DMS153 (cell line): ENCODE measurements around the gene KCTD19.

ENCODE experiments used
- DNase-seq: peaks from one replicate; lab custom pipeline; 2025; lab: John Stamatoyannopoulos, UW

KCTD19 gene

DNA sequence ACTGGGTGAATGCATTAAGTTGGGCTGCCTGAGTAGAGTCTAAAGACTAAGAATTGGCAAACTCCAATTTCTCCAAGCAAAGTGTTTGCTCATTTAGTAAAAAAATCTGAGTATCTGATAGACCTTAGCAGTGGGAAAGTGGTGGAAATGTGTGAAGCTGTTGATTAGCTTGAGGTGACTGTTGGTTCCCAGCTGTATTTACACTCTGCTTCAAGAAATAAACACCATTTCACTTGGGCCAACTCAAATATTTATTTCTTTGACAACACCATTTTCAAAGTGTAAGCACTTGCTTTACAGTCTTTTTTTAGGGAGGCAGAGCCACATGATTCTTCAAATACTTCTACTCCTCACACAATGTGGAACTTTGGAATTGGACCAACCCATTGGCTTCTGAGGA lies 8.7 kb downstream of the KCTD19 start:
- no peak for DNase-seq

DNA sequence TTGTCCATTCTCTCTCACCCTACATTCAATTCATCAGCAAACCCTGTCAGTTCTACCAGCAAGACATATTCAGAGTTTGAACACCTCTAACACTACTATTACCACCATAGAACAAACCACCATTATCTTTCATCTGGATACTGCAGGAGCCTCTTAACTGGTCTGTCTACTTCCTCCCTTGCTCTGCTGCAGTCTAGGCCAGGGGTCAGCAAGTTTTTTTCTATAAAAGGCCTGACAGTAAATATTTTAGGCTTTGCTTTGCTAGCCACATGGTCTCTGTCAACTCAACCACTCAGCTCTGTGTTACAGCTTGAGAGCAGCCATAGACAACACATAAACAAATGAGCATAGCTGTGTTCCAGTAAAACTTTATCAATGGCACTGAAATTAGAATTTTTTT lies 13.8 kb downstream of the KCTD19 start:
- no peak for DNase-seq

DNA sequence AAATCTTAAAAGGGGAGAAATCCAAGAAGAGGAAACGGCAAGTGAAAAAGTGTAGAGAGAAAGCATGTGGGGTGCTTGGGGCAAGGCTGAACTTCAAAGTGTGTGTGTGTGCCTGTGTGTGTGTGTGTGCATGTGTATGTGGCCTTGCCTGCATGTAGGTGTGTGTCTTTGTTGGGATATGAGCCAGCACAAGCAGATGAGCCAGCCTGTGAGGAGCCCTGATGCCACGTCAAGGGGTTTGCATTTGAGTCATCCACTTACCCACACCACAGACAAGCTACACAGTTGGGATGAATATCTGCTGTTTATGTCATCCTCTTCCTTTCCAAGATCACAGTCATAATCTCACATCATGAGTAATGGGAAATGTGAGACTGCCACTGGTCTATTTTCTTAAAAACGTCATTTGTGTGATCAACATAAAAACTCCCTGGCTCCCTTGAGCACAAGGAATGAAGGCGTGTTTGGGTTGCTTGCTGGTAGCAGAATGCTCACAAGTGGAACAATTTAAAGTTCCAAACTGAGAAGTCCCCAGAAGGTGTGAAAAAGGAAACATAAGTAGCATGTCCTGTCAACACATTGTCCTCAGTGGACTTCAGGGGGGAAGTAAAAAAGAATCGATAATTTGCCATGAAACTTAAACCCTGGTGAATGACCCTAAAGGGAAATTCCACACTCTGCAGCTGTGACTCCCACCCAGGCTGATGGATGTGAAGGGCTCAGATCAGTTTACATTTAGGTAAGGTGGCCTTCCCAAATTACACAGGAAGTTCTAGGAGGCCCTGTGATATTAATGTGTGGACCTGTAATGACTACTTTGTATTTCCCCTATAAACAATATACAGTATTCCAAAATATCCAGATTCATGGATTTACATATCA lies 14.7 kb downstream of the KCTD19 start:
- DNase-seq = no peak

DNA sequence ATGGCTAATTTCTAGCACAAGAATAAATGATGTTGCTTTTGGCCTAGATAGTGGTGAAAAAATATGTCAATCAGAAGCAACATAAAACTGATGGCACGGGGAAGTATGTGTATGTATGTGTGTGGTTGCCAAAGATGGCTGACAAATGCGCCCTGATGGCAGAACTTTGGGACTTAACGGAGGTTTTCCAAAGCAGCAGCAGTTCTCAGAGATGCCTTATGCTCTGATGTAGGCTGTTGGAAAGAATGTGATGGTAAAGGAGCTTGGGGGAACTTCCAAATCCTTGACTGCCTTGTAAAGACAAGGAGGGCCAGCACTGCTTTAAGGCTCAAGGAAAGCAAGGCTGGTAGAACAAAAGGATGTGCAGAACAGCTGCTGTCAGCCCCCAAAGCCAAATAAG lies 16.0 kb downstream of the KCTD19 start:
- no peak for DNase-seq

DNA sequence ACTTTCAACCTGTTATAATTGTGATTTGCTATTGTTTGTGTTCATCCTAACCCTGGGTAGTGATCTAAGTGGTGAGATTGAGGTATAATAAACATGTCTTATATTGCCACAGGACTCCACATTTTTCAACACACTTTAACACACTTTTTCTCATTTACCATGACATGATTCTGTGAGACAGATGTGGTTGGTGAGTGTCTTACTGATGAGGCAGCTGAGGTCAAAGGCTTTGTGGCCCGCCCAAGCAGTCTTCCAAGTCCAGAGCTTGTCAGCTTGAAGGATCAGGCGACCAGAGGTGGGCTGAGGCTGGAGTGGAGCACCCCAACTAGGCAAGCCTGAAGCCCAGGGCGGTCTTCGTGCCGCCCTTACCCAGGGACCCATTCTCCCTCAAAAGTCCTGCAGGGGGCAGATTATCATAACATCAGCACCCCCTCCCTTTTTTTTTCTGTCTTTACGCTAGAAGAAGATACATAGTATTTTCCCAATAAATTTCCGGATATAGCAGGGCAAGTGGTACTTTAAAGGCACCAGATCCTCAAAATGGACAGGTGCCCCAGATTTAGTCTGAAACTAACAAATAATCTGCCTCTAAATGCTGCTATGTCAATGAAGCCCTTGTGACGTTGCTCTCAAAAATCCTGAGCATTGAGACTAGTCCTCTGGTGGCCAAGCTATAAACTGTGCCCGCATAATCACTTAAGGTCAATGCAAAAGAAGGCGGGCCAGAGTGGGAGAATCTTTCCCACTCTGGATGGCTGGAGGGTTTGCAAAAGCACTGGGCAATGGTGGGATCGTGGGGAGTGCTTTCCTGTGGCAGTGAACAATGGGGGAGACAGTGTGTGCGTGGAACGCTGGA lies 21.1 kb downstream of the KCTD19 start:
- no peak for DNase-seq

DNA sequence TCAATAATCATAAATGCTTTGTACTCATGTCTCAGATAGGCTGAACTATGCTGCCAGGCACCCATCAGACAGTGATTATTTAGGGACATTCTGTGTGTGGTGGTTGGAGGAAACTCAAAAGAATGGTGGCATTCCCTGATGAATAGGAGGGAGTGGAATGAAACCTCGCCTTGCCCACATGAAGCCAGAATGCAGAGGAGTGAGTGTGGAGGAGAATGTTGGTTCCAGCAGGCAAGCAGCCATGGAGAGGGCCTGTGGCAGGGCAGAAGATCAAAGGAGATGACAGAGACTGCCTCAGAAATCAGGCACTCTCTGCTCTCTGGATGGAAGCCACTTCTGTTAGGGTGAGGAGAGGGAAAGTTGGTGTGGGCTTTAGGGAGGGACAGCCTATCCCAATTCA lies 22.5 kb downstream of the KCTD19 start:
- DNase-seq = no peak

DNA sequence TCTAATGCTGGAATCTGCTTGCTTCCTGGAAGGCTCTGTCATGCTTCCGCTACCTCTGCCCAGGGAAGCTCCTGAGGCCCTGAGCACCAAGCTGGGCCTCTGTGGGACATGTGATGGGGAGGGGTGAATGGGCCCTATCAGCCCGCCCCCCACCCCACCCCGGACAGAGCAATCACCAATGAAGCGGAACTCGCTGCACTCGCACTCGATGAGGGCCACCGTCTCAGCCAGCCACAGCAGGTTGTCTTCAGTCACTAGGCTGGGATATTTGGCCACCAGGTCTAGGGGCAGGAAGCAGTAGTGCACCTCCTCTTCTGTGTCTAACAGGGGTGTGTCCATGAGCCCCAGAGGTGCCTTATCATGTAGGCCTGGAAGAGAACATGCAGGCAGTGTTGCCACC lies 23.6 kb downstream of the KCTD19 start:
- DNase-seq = no peak

DNA sequence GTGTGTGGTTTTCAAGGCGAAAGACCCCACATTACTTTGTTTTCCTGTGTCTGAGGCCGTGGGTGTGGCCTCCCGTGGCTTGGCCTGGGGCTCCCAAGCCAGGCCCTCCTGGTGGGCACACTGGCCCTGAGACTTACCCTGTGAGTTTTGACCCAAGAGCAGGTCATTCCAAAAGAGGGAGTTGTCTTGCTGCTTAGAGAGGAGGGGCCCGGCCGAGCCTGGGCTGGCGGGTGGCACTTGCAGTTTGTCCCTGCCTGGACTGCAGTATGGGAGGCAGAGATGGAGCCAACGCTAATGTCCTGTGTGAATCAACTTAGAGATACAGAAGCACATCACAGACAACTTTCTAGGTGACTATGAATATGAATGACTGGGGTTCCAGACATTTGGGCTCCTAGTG lies 24.5 kb downstream of the KCTD19 start:
- DNase-seq = no peak

DNA sequence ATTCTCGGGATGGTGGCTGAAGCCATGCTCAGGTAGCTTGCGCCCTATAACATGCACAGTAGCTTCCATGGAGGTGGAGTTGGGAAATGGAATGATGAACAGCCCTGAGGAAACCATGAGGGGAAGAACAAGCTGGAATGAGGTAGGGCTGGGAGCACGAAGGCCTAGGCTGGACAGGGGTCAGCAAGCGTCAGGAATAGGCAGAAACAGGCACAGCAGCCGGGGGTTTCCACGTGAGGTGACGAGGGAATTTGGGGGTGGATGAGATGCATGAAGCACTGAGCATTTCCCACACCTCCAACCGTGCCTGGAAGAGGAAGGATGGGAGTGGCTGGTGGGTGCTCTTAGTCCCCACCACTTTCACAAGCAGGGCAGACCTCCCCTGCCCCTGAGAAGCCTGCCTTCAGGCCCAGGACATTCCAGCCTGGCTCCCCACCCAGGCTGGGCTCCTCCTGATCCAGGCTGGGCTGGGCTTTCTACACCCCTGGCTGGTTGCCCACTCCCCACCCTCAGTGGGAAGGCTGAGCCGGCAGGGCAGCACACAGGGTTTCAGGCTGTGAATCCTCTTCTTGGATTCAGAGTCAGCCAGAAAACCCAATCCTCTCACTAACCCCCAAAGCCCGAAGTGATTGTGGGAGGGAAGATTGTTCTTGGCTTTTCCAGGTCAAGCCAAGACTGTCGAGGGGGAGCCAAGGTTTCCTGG lies 25.3 kb downstream of the KCTD19 start:
- DNase-seq = no peak

DNA sequence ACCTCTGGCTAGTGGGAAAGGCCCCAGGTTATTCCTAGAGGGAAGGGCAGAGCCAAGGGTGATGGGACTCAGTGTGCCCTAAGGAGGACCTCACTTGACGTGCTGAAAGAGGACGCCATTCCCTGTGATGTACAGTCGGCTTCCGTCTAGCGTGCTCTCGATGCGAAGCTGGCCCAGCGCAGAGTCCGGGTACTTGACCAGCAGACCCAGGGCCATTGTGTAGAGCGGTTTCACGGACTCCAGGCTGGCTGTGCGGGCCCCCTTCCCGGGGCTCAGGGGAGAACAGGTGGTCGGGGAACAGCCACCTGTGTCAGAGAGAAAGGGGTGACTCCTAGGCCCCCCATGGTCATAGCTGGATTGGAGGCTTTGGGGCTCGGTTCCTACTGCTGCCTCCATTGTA lies 27.3 kb downstream of the KCTD19 start:
- DNase-seq = no peak

DNA sequence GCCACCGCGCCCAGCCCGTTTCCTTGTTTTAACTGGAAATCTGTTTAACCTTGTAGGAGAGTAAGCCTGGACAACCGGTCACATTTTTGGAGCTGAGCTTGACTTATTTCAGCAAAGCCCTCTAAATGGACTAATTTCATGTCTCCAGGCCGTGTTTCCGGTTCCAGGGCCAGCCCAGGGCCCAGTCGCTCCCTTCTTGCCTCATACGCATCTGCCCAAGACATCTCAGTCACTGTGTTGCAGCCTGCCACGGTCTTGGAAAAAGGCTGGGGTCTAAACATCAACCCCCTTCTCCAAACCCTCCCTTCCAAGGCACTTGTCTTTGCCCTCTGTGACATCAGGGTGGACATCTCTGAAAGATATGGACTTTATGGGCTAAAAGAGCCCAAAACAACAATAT lies 28.3 kb downstream of the KCTD19 start:
- no peak for DNase-seq

DNA sequence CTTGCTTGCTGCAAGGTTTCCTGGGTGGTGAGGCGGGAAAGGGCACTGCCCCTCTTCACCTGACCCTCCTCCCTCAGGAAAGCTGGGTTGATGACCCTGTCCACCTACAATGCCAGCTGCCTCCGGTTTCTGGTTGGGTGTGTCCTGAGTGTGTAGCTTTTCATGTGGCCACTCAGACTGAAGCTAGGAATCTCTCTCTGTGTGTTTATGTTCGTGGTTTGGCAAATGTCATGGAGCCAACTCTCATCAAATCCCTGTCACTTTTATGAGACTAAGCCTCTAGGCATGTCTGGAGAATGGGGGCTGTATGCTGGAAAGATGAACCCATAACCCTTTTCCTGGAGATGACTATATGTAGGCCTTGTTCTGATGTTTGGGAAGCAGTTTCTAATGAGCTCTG lies 30.1 kb downstream of the KCTD19 start:
- no peak for DNase-seq

DNA sequence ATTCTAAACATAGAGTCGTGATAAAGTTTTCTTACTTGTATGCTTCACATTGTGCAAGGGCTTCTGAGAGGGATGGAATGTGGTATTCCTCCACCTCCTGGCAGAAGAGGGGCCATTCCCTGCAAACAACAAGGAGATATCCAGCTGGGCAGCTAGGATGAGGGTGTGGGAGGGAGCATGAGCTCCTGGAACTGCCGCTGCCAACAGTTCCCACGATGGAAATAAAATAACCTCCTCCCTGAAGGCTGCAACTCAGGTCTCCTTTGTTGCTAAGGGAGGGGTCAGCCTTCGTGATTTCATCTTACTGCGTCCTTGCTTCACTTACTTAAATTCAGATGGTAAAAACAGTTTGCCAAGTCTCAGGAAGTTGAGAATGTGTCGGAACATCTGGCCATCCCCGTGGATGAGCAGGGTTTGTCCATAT lies 31.6 kb downstream of the KCTD19 start:
- DNase-seq = no peak

DNA sequence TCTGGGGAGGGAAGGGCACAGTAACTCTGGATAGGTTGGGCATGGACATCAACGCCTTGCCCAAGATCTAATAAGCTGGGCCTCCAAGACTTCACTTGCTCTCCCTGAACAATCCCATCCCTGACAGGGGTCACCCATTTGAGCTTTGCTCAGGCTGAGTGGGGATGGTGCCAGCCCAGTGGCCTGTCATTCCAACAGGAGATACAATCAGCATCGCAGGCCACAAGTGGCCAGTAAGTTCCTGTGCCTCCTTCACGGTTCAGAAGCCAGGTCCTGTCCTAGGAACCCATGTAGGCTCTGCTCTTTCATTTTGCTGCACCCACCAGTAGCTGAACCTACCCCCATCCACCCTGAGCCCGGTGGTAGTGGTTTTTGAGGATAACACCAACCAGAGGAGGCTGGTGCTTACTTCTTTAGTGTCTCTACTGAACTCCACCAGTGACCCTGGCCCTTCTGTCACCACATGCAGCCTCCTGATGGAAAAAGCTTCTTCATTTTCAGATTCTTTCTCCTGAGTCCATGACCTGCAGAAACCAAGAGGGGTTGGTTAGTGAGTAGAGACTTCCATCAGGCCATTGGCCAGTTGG lies 32.3 kb downstream of the KCTD19 start:
- no peak for DNase-seq

DNA sequence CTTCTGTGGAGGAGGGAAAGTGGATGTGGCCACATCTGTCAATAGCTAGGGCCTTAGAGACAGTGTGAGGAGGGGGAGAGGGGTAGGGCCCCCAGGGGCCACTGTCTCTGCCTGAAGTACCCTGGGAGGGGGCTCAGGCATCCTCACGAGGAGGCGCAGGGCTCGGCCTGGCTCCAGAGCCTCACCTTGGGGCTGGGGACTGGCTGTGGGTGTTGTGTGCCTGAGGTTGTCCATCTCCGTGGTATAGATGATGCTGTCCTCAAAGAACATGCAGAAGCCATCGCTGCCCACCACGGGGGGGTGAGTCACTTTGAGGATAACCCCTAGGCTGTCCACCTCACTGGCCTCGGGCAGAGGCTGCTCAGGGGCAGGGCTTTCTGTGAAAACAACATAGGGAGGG lies 35.1 kb downstream of the KCTD19 start:
- DNase-seq = no peak

DNA sequence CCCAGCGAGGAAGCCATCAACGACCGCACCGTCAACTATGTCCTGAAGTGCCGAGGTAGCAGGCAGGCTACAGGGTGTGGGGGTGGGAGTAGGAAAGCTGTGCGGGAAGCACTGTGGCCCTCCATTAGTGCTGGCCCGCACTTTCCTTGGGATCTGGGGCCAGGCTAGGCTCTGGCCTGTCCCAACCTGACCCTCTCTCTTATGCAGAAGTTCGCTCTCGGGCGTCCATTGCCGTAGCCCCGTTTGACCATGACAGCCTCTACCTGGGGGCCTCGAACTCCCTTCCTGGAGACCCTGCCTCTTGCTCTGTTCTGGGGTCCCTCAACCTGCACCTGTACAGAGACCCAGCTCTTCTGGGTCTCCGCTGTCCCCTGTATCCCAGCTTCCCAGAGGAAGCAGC lies 38.6 kb downstream of the KCTD19 start:
- no peak for DNase-seq

DNA sequence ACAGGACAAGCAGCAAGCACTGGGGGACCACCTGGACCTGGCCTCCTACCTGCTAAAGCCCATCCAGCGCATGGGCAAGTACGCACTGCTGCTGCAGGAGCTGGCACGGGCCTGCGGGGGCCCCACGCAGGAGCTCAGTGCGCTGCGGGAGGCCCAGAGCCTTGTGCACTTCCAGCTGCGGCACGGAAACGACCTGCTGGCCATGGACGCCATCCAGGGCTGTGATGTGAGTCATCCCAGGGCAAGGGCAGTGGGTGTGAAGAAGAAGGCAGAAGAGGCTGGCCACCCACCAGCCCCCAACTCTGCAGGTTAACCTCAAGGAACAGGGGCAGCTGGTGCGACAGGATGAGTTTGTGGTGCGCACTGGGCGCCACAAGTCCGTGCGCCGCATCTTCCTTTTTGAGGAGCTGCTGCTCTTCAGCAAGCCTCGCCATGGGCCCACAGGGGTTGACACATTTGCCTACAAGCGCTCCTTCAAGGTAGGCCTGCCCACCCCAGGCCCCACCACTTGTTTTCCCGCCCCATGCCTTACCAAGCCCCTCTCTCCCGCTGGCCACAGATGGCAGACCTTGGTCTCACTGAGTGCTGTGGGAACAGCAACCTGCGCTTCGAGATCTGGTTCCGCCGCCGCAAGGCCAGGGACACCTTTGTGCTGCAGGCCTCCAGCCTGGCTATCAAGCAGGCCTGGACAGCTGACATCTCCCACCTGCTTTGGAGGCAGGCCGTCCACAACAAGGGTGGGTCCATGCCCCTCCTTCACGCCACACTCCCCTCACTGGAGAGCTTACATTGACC lies 39.9 kb downstream of the KCTD19 start:
- no peak for DNase-seq

DNA sequence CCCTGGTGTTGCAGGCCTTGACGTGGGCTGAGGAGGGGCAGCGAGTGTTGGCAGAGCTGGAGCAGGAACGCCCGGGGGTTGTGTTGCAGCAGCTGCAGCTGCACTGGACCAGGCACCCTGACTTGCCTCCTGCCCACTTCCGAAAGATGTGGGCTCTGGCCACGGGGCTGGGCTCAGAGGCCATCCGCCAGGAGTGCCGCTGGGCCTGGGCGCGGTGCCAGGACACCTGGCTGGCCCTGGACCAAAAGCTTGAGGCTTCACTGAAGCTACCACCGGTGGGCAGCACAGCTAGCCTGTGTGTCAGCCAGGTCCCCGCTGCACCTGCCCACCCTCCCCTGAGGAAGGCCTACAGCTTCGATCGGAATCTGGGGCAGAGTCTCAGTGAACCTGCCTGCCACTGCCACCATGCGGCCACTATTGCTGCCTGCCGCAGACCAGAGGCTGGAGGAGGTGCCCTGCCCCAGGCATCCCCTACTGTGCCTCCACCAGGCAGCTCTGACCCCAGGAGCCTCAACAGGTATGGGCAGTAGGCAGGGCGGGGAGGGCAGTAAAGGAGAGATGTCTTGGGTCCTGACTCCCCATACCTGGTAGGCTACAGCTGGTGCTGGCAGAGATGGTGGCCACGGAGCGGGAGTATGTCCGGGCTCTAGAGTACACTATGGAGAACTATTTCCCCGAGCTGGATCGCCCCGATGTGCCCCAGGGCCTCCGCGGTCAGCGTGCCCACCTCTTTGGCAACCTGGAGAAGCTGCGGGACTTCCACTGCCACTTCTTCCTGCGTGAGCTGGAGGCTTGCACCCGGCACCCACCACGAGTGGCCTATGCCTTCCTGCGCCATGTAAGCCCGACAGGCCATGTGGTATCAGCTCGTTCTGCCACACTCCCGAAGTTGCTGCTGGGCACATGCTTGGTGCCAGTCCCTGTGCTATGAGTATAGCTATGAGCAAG lies 41.6 kb downstream of the KCTD19 start:
- peak; percentile 77 for DNase-seq

DNA sequence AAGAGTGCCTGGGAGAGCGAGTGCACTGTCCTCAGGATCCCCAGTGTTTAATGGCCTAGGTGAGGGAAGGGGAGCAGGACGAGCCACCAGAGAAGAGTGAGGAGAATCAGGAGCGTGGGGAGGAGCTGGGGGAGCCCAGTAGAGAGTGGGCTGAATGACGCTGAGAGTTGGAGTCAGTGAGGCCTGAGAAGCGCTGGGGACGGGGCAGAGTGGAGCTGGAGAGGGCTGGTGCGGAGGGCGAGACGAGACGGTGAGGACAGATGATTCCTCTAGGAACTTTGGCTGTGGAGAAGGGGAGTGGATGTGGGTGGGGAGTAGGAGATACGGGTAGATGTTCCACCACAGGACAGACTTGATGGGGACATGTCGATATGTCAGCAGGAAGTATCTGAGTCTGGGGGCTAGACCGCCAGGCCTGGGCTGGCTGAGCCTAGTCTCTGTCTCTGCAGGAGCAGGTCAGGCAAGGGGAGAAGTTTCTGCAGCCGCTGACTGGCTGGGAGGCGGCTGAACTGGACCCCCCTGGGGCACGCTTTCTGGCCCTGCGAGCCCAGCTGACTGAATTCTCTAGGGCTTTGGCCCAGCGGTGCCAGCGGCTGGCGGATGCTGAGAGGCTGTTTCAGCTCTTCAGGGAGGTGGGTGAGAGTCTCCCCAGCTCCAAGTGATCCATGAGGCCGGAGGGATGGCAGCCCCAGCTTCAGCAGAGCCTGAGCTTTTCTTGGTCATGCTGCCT lies 42.5 kb downstream of the KCTD19 start:
- no peak for DNase-seq
